A549 (cell line): ENCODE data around the gene CLIC5. TPM values are rescaled to one million over a fixed set of nuclear protein-coding genes. Genes with fewer than 3 reads are reported as not detected.

ENCODE experiments used
- ATAC-seq, 2 experiments: fragments of 200-7000 bp in 1 of 2; fragments of >200 bp in 1 of 2; cut with Nextera tagmentation in 1 of 2; cut with Tn5 transposase in 1 of 2; 3 replicates each; pipeline versions ENCODE4 v1.8.0 to v1.9.1; 2018 to 2020; ENCODE audit warnings: mild to moderate bottlenecking in 1 of 2, moderate library complexity in 1 of 2
- CTCF ChIA-PET: fragments of 300-600 bp; sonication (Branson Sonifier 250); formaldehyde crosslinking; extraction: SDS; loops from one replicate; lab custom pipeline; 2021; ENCODE audit warnings: antibody characterized with exemption, inconsistent platforms; lab: Yijun Ruan, JAX
- POLR2A ChIA-PET: fragments of 350-600 bp; formaldehyde crosslinking; extraction: SDS; loops from one replicate; lab custom pipeline; 2021; ENCODE audit warnings: antibody characterized with exemption, inconsistent platforms; lab: Yijun Ruan, JAX
- DNase-seq, 2 experiments: peaks; one replicate each; pipeline versions ENCODE4 v3.0.0 to v3.0.0-alpha.2; 2011 to 2016; ENCODE audit warnings: low read depth in 1 of 2, low spot score in 1 of 2
- FAIRE-seq: peaks from 2 replicates; lab custom pipeline; 2011; peaks lifted over from hg19 to GRCh38; lab: Jason Lieb, UNC
- H3K27ac ChIP-seq, 2 experiments: fragments of >200 bp; sonication (Bioruptor Twin); formaldehyde crosslinking; 3 replicates each; pipeline ENCODE4 v1.5.1; 2016 to 2017
- H3K4me1 ChIP-seq: fragments of >200 bp; sonication (Bioruptor Twin); formaldehyde crosslinking; 3 replicates; pipeline ENCODE4 v1.6.1; 2016
- H3K4me2 ChIP-seq: fragments of >200 bp; sonication (Bioruptor Twin); formaldehyde crosslinking; 3 replicates; pipeline ENCODE4 v1.6.1; 2016
- H3K4me3 ChIP-seq: fragments of >200 bp; sonication (Bioruptor Twin); formaldehyde crosslinking; 3 replicates; pipeline ENCODE4 v1.5.1; 2016
- H3K9me3 ChIP-seq: fragments of >200 bp; sonication (Bioruptor Twin); formaldehyde crosslinking; 3 replicates; pipeline ENCODE4 v1.6.1; 2016
- CBX2 ChIP-seq: fragments of 200-600 bp; sonication (generic); IDR thresholded peaks from 2 replicates; pipeline ENCODE4 v1.6.1; 2016; ENCODE audit warnings: low read depth, mild to moderate bottlenecking, borderline replicate concordance
- CBX8 ChIP-seq: fragments of 200-600 bp; sonication (generic); IDR thresholded peaks from 2 replicates; pipeline ENCODE4 v1.6.1; 2016
- CHD2 ChIP-seq: fragments of 150-350 bp; IDR thresholded peaks from 2 replicates; pipeline ENCODE4 v1.6.1; 2014; ENCODE audit warnings: low read length; ENCODE audit not compliant: partially characterized antibody
- CHD4 ChIP-seq: fragments of 200-600 bp; sonication (generic); IDR thresholded peaks from 2 replicates; pipeline ENCODE4 v1.6.1; 2016; ENCODE audit warnings: antibody characterized with exemption, mild to moderate bottlenecking, borderline replicate concordance
- E2F6 ChIP-seq: IDR thresholded peaks from 2 replicates; pipeline ENCODE4 v1.6.1; 2012; ENCODE audit warnings: low read depth, borderline replicate concordance
- FOSB ChIP-seq: fragments of 250-450 bp; sonication (Bioruptor Pico); IDR thresholded peaks from 2 replicates; pipeline ENCODE4 v1.5.0; 2020; ENCODE audit warnings: mild to moderate bottlenecking, moderate library complexity
- GATA3 ChIP-seq: IDR thresholded peaks from 2 replicates; pipeline ENCODE4 v1.6.1; 2012; ENCODE audit warnings: borderline replicate concordance
- HDAC2 ChIP-seq: fragments of 200-600 bp; sonication (generic); IDR thresholded peaks from 2 replicates; pipeline ENCODE4 v1.6.1; 2016
- HMGXB4 ChIP-seq: fragments of 250-450 bp; sonication (Bioruptor Pico); IDR thresholded peaks from 2 replicates; pipeline ENCODE4 v1.5.0; 2021; ENCODE audit warnings: mild to moderate bottlenecking, moderate library complexity, borderline replicate concordance
- HOXA7 ChIP-seq: fragments of 250-450 bp; sonication (Bioruptor Pico); IDR thresholded peaks from 2 replicates; pipeline ENCODE4 v1.5.0; 2020; ENCODE audit warnings: mild to moderate bottlenecking, moderate library complexity
- HOXB13 ChIP-seq: fragments of 250-450 bp; sonication (Bioruptor Pico); IDR thresholded peaks from 2 replicates; pipeline ENCODE4 v1.5.0; 2020; ENCODE audit warnings: low read depth, mild to moderate bottlenecking, moderate library complexity
- JUNB ChIP-seq: fragments of >200 bp; sonication (Bioruptor Twin); formaldehyde crosslinking; IDR thresholded peaks from 2 replicates; pipeline ENCODE4 v1.6.1; 2016
- KDM1A ChIP-seq: fragments of 200-600 bp; sonication (generic); IDR thresholded peaks from 2 replicates; pipeline ENCODE4 v1.6.1; 2016; ENCODE audit warnings: low read depth, mild to moderate bottlenecking
- KDM5A ChIP-seq: fragments of 200-600 bp; sonication (generic); IDR thresholded peaks from 2 replicates; pipeline ENCODE4 v1.6.1; 2016; ENCODE audit warnings: antibody characterized with exemption, mild to moderate bottlenecking
- MAZ ChIP-seq: fragments of 150-350 bp; IDR thresholded peaks from 2 replicates; pipeline ENCODE4 v1.6.1; 2014; ENCODE audit warnings: antibody characterized with exemption, low read depth, low read length, borderline replicate concordance
- MYC ChIP-seq: IDR thresholded peaks from 2 replicates; pipeline ENCODE4 v1.6.1; 2012; ENCODE audit warnings: mild to moderate bottlenecking, inconsistent platforms, low read length, improper control_type of control experiment, borderline replicate concordance
- RARB ChIP-seq: fragments of 250-450 bp; sonication (Bioruptor Pico); IDR thresholded peaks from 2 replicates; pipeline ENCODE4 v1.8.0; 2021; ENCODE audit warnings: mild to moderate bottlenecking, moderate library complexity
- RCOR1 ChIP-seq: fragments of 150-350 bp; IDR thresholded peaks from 2 replicates; pipeline ENCODE4 v1.6.1; 2014; ENCODE audit warnings: antibody characterized with exemption, low read length, low read depth
- RNF2 ChIP-seq: fragments of 200-600 bp; sonication (generic); IDR thresholded peaks from 2 replicates; pipeline ENCODE4 v1.6.1; 2016; ENCODE audit warnings: low read depth, mild to moderate bottlenecking, antibody characterized with exemption, moderate library complexity, borderline replicate concordance
- SMC3 ChIP-seq: fragments of >200 bp; sonication (Bioruptor Twin); formaldehyde crosslinking; IDR thresholded peaks from 3 replicates; pipeline ENCODE4 v1.6.1; 2018; ENCODE audit warnings: inconsistent platforms
- SREBF2 ChIP-seq: fragments of 450-650 bp; IDR thresholded peaks from 2 replicates; pipeline ENCODE4 v1.6.1; 2014; ENCODE audit warnings: mild to moderate bottlenecking, moderate library complexity
- TFCP2L1 ChIP-seq: fragments of 250-450 bp; sonication (Bioruptor Pico); IDR thresholded peaks from 2 replicates; pipeline ENCODE4 v1.5.0; 2021; ENCODE audit warnings: mild to moderate bottlenecking
- ZC3H11A ChIP-seq: fragments of 450-650 bp; IDR thresholded peaks from 2 replicates; pipeline ENCODE4 v1.6.1; 2014; ENCODE audit warnings: antibody characterized with exemption, mild to moderate bottlenecking
- ZSCAN20 ChIP-seq: fragments of 250-450 bp; sonication (Bioruptor Pico); IDR thresholded peaks from 2 replicates; pipeline ENCODE4 v1.8.0; 2022; ENCODE audit warnings: mild to moderate bottlenecking, moderate library complexity
- WGBS: methylation state at CpG from one replicate; pipeline ENCODE4 v1.1.6; 2017; ENCODE audit errors: missing lambda C conversion rate; 5-methylcytosine and 5-hydroxymethylcytosine counted together
- polyA plus RNA-seq, 4 experiments: library from polyadenylated mRNA; depleted of rRNA in 3 of 4; stranded (reverse); fragments of >200 nt; fragmentation: RNase III in 1 of 4; extraction: RNeasy Plus Mini Kit Qiagen cat#74134 plus additional on column Dnase treatment in 1 of 4; gene quantifications; 2 replicates in 3 of 4; 3 replicates in 1 of 4; pipeline ENCODE4 v1.2.3, GENCODE V29; 2011 to 2017
- TF ChIP-seq, protein P1 (sequence below): fragments of 450-650 bp; IDR thresholded peaks from 2 replicates; pipeline ENCODE4 v1.6.1; 2014; ENCODE audit warnings: antibody characterized with exemption
- TF ChIP-seq, protein P2 (sequence below): fragments of 150-350 bp; IDR thresholded peaks from 2 replicates; pipeline ENCODE4 v1.6.1; 2014; ENCODE audit warnings: low read depth, mild to moderate bottlenecking, low read length
- TF ChIP-seq, protein P3 (sequence below): fragments of >200 bp; sonication (Bioruptor Twin); formaldehyde crosslinking; IDR thresholded peaks from 3 replicates; pipeline ENCODE4 v1.5.1; 2016

Gene CLIC5
- polyA plus RNA-seq, 2 of the 4 experiments (the other 2 are of a cell fraction), result not detected

DNA sequence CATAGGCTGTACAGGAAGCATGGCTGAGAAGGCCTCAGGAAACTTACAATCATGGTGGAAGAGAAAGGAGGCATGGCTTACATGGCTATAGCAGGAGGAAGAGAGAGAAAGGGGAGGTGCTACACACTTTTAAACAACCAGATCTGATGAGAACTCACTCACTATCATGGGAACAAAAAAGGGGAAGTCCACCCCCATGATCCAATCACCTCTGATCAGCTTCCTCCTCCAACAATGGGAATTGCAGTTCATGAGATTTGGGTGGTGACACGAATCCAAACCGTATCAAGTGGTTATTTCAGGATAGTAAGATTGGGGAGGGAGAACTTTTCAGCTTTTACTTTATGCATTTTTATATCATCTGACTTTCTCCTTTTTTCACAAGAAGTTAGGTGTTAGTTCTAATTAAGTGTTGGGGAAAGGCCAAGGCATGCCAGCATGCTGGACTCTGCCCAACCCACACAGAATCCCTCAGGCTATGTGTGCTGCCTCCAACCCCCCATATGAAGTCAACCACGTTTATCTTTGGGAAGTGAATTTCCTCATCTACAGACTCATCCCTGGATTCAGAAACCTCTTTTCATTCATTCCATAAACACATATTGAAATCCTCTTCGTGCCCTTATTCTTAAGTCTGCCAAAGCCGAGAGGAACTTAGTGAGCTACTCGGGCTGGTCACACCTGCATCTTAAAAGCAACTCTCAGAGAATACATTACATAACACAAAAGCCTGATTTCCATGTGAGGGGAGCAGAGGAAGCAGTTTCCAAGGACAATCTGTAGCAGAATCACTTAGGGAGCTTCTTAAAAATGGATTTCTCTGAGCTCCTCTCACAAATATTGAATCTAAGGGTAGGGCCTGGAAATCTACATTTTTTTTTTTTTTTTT is 16.7 kb upstream of the CLIC5 start:
- Histone ChIP-seq H3K4me3 (no peak overlapping the region), H3K9me3 (no peaks in the 10 kb centered on the region), H3K4me2 (no peak overlapping the region), H3K4me1 (no peaks in the 10 kb centered on the region), H3K27ac (no peak overlapping the region)
- no peak for ATAC-seq
- 16% methylated on average over 6 of the region's 6 CpGs for WGBS
- no peak for DNase-seq
- POLR2A ChIA-PET, result no interaction called here
- CTCF ChIA-PET, result interaction anchor here (0.7 kb wide), 1 partner anchor 621 kb away, joined by 4 read pairs; no protein-coding TSS in a partner anchor
- FAIRE-seq, result no peak
- TF ChIP-seq SMC3 (no peak), CHD2 (no peak), RARB (CRISPR knock-in tag) (no peak), CBX8 (no peak)
- TF ChIP-seq, all 56 proteins: peak for 0

GRCh38 chr6:46029602-46030001 is 13.9 kb upstream of the CLIC5 start:
- no peak for FAIRE-seq
- no peak for DNase-seq
- H3K9me3 ChIP-seq, result no peaks in the 10 kb centered on the region
- CTCF ChIA-PET, result no interaction called here
- TF ChIP-seq E2F6 (no peak), HDAC2 (no peak), JUNB (no peak), TFCP2L1 (CRISPR knock-in tag) (no peak), SREBF2 (no peak), KDM5A (no peak), RNF2 (no peak), MAZ (no peak), HOXB13 (CRISPR knock-in tag) (no peak), HOXA7 (CRISPR knock-in tag) (no peak), RCOR1 (no peak), FOSB (CRISPR knock-in tag) (no peak), CHD4 (no peak)
- H3K4me1 ChIP-seq, result no peaks in the 10 kb centered on the region
- POLR2A ChIA-PET, result no interaction called here
- no peak overlapping the region for H3K4me2 ChIP-seq
- H3K4me3 ChIP-seq, result no peak overlapping the region
- WGBS, result 0% methylated on average over 1 of the region's 1 CpG
- no peak overlapping the region for H3K27ac ChIP-seq
- no peak for ATAC-seq

- H3K9me3 ChIP-seq, result no peaks in the 10 kb centered on the region
- no peak overlapping the region for H3K27ac ChIP-seq
- TF ChIP-seq CBX8, result no peak
- TF ChIP-seq HOXA7 (CRISPR knock-in tag), result no peak
- no peak for TF ChIP-seq GATA3
- no peak for TF ChIP-seq KDM1A
- TF ChIP-seq, protein P1, sequence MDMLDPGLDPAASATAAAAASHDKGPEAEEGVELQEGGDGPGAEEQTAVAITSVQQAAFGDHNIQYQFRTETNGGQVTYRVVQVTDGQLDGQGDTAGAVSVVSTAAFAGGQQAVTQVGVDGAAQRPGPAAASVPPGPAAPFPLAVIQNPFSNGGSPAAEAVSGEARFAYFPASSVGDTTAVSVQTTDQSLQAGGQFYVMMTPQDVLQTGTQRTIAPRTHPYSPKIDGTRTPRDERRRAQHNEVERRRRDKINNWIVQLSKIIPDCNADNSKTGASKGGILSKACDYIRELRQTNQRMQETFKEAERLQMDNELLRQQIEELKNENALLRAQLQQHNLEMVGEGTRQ, result no peak
- TF ChIP-seq HOXB13 (CRISPR knock-in tag), result no peak
- no peak for TF ChIP-seq MYC
- TF ChIP-seq CHD4, result no peak
- no peak for TF ChIP-seq CBX2
- no peak for TF ChIP-seq RNF2
- no peak for TF ChIP-seq RARB (CRISPR knock-in tag)
- no peak for TF ChIP-seq ZSCAN20 (CRISPR knock-in tag)
- no peak for TF ChIP-seq SMC3
- TF ChIP-seq ZC3H11A, result no peak
- TF ChIP-seq, protein P2, sequence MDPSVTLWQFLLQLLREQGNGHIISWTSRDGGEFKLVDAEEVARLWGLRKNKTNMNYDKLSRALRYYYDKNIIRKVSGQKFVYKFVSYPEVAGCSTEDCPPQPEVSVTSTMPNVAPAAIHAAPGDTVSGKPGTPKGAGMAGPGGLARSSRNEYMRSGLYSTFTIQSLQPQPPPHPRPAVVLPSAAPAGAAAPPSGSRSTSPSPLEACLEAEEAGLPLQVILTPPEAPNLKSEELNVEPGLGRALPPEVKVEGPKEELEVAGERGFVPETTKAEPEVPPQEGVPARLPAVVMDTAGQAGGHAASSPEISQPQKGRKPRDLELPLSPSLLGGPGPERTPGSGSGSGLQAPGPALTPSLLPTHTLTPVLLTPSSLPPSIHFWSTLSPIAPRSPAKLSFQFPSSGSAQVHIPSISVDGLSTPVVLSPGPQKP, result no peak
- TF ChIP-seq FOSB (CRISPR knock-in tag), result no peak
- no peak for TF ChIP-seq HMGXB4 (CRISPR knock-in tag)
- TF ChIP-seq, protein P3, sequence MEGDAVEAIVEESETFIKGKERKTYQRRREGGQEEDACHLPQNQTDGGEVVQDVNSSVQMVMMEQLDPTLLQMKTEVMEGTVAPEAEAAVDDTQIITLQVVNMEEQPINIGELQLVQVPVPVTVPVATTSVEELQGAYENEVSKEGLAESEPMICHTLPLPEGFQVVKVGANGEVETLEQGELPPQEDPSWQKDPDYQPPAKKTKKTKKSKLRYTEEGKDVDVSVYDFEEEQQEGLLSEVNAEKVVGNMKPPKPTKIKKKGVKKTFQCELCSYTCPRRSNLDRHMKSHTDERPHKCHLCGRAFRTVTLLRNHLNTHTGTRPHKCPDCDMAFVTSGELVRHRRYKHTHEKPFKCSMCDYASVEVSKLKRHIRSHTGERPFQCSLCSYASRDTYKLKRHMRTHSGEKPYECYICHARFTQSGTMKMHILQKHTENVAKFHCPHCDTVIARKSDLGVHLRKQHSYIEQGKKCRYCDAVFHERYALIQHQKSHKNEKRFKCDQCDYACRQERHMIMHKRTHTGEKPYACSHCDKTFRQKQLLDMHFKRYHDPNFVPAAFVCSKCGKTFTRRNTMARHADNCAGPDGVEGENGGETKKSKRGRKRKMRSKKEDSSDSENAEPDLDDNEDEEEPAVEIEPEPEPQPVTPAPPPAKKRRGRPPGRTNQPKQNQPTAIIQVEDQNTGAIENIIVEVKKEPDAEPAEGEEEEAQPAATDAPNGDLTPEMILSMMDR, result no peak
- TF ChIP-seq, all 56 proteins: peak for 0
- CTCF ChIA-PET, result interaction anchor here (2.3 kb wide), 1 partner anchor 11 kb away, joined by 5 read pairs; no protein-coding TSS in a partner anchor
- Histone ChIP-seq H3K4me2 (no peak overlapping the region), H3K4me1 (no peaks in the 10 kb centered on the region), H3K4me3 (no peak overlapping the region)
- WGBS, result 28% methylated on average over 2 of the region's 2 CpGs
- ATAC-seq (no peak), DNase-seq (no peak), FAIRE-seq (no peak)
- POLR2A ChIA-PET, result no interaction called here
Measured at GRCh38 chr6:46026307-46026706, 10.6 kb upstream of the CLIC5 start.
